ENCODE results near the gene COX8A.
"Not testable (repeated sequence)": the region's sequence is repeated elsewhere in the genome, so short reads cannot be mapped to it uniquely, and the experiment has no call there.

The COX8A gene

DNA sequence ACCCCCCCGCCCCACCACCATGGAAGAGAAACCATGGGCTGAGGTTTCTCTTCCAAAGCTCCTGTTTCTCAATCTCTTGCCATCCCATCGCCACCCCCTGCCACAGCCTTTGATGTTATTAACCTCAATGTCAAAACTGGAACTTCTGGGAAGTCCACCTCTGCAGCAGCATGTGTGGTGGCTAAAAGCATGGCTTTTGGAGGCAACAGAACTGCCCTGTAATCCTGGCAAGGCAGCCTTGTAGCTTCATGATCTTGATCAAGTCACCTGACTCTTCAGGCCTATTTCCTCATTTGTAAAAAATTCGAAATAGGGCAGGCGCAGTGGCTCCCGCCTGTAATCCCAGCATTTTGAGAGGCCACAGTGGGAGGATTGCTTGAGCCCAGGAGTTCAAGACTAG, 3.5 kb upstream of the COX8A start:
- DNase-seq (ENCODE audit: low spot score), result no peak

DNA sequence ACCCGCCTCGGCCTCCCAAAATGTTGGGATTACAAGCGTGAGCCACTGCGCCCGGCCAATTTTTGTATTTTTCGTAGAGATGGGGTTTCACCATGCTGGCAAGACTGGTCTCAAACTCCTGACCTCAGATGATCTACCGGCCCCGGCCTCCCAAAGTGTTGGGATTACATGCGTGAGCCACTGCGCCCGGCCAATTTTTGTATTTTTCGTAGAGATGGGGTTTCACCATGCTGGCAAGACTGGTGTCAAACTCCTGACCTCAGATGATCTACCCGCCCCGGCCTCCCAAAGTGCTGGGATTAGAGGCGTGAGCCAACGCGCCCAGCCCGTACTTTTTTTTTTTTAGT, 535 bp upstream of the COX8A start:
- DNase-seq (ENCODE audit: low spot score), result not testable (repeated sequence)

DNA sequence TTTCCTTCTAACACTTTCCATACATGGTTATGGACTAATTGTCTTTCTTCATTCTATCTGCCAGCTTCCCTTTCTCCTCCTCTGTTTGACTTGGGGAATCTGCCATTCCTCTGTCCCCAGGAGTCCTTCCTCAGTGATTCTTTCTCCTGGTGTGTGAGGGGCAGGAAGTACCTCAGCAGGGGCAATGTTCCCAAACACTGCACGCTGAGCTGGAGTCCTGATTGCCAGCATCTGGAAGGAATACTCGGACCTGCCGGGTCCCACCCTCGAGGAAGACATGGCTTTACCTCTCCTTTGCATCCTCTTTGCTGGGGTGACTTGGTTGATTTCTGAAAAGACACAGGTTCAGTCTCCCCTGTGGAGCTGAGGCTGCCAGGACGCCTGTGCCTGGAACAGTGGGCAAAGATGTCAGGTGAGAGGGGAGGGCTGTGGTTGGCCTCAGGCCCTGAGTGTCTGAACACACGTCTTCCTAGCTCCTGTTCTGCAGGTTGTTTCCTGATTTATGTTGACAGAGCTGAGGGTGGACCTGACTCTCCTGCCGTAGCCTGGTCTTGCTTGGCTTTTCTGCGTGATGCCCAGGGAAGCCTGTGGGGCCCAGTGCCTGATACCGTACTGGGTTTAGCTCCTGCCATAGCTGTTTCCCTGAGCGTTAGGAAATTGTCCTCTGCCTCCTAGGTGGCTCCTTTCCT, 4.3 kb downstream of the COX8A start:
- DNase-seq (ENCODE audit: low spot score), result no peak

- no peak for DNase-seq (ENCODE audit: low spot score)
Observed at GRCh38 chr11:63979426-63979825, 5.0 kb downstream of the COX8A start.

DNA sequence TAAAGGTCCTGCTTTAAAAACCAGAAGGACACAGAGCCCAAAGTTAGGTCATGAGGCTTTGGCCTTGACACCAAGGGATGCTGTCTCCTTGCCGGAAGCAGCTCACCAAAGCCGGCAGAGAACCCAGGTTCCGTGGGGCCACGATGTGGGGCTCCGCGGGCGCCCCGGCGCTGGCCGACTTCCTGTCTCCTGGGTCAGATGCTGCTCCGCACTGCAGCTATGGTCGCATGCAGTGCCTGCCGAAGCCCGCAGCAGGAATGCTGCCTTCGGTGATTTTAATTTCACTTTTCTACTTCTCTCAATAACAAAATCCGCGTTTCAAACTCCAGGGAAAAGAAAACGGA, 11.4 kb downstream of the COX8A start:
- DNase-seq (ENCODE audit: low spot score), result peak; percentile 51

DNA sequence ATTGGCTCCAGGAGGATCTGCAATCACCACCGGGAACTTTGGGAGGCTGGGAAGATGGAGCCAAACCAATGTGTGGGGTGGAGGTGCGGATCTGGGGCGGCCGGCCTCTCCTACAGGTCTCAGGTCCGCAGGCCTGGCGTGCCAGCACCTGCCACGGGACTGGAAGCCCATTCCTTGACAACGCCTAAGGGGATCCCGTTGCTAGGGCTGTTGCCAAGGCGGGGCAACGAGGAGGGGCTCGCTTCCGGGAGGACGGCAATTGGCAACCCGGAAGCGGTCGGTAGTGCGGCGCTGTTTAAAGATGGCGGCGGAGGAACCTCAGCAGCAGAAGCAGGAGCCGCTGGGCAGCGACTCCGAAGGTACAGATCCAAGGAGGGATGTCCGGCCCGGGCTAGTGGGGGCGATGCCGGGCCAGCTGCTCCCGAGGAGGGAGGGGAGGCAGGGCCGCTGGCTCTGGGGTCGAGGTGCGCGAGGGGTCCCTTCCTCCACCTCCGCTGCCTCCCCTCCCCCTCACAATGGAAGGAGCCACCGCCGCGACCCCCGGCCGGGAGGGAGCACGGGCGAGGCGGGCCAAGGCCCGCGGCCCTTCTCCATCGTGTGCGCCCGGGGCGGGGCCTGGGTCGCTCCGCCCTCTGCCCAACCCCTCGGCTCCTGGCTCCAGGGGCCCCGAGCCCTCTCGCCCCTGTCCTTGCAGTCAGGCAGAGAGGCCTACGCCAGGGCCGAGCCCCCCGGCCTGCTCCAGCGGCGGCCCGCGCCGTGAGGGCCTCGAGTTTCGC, 11.9 kb downstream of the COX8A start, which contains the start of gene OTUB1:
Gene OTUB1, plus strand, starts transcription at position 283 of the 776 bp plus-strand sequence. Its CDS starts 19 bp downstream, at position 302.
- DNase-seq (ENCODE audit: low spot score), result peak; percentile 96

DNA sequence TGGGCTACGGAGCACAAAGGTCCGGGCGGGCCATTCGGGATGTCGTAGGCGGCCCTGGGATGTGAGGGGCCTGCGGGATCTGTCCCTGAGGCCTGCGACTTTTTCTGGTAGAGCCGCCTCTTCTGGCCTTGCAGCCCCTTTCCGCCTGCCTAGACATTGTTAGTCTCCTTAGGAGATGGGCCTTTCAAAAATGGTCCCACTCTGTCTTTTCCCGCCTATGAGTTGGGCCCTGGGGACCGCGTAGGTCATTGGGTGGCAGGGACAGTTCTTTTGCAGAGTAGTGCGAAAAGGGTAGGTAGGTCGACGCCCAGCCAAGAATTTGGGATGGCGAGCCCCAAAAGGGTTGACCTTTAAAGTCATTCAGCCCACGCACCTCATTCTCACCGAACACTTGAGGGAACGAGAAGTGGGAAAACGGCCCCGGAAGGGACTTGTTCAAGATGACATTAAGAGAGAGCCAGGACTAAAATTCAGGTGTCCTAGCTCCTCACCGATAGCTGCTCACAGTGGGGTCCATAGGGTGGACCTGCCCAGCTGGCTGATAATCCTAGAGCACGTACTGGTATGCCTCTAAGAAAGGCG, 12.6 kb downstream of the COX8A start:
- no peak for DNase-seq (ENCODE audit: low spot score)

- no peak for DNase-seq (ENCODE audit: low spot score)
Observed at GRCh38 chr11:63991558-63991957, 17.1 kb downstream of the COX8A start.

- no peak for DNase-seq (ENCODE audit: low spot score)
Observed at GRCh38 chr11:63993100-63993499, 18.7 kb downstream of the COX8A start.

GRCh38 chr11:63993993-63994392, 19.6 kb downstream of the COX8A start:
- no peak for DNase-seq (ENCODE audit: low spot score)

- DNase-seq (ENCODE audit: low spot score), result no peak
Observed at GRCh38 chr11:63996512-63996911, 22.1 kb downstream of the COX8A start.

- DNase-seq (ENCODE audit: low spot score), result no peak
Observed at GRCh38 chr11:63997104-63997700, 22.8 kb downstream of the COX8A start.

DNA sequence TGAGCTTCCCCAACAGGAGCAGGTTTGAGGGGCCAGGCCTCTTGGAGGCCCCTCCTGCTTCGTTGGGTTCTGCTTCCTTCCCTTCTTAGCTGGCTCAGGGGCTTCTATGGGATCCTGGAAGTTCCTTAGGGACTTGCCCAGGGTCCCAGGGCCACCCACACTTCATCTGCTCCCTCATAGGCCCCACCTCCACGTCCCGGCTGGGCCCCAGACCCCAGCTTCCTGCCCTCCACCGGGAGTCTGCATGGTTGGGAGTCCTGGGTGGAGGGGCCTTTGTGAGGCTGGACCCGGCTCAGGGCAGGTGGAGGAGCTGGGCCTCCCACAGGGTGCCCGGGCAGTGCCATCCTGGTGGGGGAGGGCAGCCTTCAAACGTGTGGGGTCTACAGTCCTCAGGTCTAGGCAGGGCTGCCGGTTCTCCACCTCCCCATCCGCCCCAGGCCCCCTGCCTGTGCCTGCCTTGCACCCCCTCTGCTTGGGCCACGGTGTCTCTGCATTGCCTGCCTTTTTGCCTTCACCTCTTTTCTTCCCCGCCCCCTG, 23.4 kb downstream of the COX8A start:
- DNase-seq (ENCODE audit: low spot score), result no peak

- DNase-seq (ENCODE audit: low spot score), result no peak
Observed at GRCh38 chr11:63998558-63999348, 24.3 kb downstream of the COX8A start.

DNA sequence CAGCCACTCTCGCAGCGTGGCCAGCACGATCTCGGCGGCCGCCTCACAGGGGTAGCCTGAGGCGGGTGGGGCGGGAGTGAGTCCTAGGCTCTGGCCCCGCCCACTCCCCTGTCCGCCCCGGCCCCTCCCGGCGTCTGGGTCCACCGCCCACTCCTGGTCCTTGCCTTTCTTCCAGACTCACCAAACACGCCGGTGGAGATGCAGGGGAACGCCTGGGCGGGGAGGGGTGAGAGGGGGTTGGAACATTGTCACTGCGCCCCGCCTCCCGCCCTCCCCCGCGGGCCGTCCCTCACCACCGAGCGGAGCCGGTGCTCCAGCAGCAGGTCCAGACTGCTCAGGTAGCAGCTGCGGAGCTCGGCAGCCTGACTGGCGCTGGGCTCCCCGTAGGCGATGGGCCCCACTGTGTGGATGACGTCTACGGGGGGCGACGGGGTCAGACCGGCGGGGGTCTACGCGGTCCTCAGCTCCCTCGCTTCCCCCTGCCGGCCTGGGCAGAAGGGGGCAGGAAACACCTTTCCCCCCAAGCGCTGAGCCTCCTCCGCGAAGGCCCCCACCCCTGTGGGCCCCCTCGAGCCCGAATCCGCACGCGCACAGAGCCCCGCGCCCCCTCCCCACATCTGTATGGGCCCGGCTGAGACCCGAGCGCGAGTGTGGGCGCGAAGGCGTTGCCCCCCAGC, 25.1 kb downstream of the COX8A start:
- DNase-seq (ENCODE audit: low spot score), result peak; percentile 73

DNA sequence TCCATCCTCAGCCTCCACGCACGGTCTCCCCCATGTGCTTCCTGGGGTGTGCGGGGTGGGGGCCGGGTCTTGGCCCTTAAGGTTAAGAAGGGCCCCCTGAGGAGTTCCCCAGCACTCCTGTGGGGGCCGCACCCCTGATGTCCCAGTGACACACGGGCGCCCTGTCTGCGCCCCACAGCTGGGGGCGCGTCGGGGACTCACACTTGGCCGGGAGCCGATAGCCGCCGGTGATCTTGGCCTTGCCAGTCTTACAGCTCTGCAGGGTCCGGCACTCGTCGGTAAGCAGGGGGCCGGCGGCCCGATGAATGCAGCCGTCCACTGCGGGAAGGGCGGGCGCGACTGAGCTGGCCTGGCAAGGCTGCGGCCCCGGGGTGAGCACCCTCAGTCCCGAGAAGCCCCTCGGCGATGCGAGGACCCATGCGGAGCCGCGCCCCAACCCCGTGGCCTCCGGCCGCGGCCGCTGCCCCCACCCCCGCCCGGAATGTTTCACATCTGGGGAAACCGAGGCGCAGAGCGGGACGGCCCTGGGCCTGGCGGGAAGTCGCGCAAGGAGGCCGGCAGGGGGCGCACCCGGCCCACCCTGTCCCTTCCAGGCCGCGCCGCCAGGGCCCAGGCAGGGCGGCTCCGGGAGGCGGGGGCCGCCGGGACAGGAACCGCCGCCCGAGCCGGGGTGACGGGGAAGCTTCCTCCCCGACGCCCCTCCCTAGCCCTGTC, 25.8 kb downstream of the COX8A start:
- DNase-seq (ENCODE audit: low spot score), result peak; percentile 96

GRCh38 chr11:64000740-64001483, 26.5 kb downstream of the COX8A start:
- DNase-seq (ENCODE audit: low spot score), result no peak

DNA sequence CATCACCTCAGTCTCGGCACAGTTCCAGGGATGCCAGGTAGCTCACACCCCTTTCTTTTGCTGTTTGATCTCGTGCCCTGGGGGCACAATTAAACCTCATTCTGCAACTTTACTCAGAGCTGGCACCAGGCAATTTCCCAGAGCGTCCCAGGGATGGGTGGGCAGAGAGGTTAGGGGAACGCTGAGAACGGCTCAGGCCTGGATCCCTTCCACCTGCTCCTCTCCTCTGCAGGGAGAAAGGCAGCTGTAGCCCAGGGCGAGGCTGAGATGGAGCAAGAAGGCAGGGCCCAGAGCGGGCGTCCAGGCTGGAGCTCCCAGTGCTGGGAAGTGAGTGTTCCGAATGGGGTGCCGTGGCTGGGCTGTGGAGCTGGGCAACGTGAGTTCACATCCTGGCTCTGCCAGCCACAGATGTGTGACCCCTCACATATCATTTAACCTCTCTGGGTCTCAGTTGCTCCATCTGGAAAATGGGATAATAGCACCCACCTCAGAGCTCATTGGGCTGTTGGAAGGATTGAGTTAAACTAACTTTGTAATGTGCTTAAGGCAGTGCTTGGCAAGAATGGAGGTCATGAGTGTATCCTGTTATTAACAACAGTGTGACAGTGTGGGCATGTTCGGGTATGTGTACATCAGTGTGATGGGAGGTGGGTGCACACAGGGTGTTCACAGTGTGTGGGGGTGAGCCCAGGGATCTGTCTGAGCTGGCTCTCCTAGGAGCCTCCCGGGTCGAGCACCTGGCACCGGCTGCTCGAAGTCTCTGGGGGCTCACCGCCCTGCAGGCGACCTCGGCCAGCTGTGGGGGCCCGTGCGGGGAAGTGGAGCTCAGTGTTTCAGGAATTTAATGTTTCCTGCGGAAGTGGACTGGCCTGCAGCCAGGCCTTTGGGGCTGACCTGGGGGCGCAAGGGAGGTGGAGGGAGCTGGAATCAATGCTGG, 27.3 kb downstream of the COX8A start:
- DNase-seq (ENCODE audit: low spot score), result no peak

All from AG20443 (cell line).